GM21390 (cell line): ENCODE measurements around the gene TAF15.

Experiments
- ATAC-seq: cut with Tn5 transposase; IDR thresholded peaks from one replicate; pipeline ENCODE4 v1.9.1; 2021; ENCODE audit not compliant: unreplicated experiment

TAF15 gene

GRCh38 chr17:35786941-35787432 lies 22.3 kb upstream of the TAF15 start:
- ATAC-seq: no peak

GRCh38 chr17:35788477-35789368 lies 20.6 kb upstream of the TAF15 start:
- no peak for ATAC-seq

DNA sequence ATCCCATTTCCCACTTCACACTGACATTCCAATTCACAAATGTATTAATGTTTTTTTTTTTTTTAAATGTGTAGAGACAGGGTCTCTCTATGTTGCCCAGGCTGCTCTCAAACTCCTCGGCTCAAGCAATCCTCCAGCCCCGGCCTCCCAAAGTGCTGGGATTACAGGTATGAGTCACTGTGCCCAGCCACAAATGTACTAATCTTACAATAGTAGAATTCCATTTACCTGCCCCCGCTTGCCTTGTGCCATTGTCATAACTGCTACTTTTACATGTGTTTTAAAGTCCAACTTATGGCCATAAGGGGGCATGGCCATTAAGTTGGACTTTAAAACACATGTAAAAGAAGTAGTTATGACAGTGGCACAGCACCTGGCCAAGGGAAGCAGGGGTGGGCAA lies 18.4 kb upstream of the TAF15 start:
- ATAC-seq: no peak

GRCh38 chr17:35791681-35792350 lies 17.5 kb upstream of the TAF15 start:
- ATAC-seq: no peak

- ATAC-seq: no peak
Measured at GRCh38 chr17:35793257-35793656, 16.0 kb upstream of the TAF15 start.

GRCh38 chr17:35795007-35795870 lies 14.0 kb upstream of the TAF15 start, which contains the start of gene MMP28:
TSS of gene MMP28 (minus strand) at chr17:35795641. CDS start at chr17:35795377, 264 bp downstream.
- no peak for ATAC-seq

DNA sequence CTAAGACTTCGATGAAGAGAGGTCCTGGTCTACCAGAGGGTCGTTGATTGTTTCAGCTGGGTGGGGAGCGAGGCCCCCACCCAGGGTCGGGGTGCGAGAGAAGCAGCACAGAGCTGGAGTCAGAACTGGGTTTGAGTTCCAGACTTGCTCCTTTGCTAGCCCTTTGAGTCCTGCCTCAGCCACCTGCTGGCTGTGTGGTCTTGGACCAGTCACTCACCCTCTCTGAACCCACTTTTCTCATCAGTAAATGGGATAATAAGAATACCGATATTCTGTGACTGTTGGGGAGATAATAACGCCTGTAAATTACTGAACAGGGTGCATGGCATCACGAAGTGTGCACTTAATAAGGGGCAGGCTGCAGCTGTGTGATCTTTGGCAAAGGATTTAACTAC lies 13.4 kb upstream of the TAF15 start:
- ATAC-seq: no peak

- no peak for ATAC-seq
Measured at GRCh38 chr17:35796942-35797341, 12.3 kb upstream of the TAF15 start.

- no peak for ATAC-seq
Measured at GRCh38 chr17:35797370-35797769, 11.9 kb upstream of the TAF15 start.

DNA sequence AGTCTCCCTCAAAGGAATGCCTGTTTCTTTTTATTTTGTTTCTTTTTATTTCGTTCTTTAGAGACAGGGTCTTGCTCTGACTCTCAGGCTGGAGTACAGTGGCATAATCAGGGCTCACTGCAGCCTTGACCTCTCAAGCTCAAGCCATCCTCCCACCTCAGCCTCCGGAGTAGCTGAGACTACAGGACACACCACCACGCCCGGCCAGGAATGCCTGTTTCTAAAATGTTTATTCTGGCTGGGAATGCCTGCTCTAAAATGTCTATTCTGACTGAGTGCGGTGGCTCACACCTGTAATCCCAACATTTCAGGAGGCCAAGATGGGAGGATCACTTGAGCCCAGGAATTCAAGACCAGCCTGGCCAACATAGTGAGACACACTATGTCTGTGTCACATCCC lies 11.4 kb upstream of the TAF15 start:
- ATAC-seq: no peak

DNA sequence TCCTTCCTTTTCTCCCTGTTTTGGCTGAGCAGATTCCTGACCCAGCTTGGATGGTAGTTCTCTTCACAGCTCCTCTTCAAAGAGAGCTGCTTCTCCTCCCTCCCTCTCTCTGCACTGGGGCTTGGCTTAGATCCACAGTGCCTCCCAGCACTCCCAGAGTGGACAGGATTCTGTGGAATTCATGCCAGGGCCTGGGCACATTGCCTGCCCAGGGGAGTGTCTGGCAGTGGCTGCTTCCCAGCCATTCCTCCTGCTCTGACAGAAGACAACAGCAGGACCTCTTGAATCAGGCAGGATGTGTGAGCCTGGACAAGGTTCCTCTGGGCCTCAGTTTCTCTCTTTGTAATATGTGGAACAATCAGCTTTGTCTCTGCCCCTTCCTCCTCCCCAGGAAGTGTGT lies 9.3 kb upstream of the TAF15 start:
- ATAC-seq: no peak

GRCh38 chr17:35801583-35802224 lies 7.6 kb upstream of the TAF15 start:
- no peak for ATAC-seq

DNA sequence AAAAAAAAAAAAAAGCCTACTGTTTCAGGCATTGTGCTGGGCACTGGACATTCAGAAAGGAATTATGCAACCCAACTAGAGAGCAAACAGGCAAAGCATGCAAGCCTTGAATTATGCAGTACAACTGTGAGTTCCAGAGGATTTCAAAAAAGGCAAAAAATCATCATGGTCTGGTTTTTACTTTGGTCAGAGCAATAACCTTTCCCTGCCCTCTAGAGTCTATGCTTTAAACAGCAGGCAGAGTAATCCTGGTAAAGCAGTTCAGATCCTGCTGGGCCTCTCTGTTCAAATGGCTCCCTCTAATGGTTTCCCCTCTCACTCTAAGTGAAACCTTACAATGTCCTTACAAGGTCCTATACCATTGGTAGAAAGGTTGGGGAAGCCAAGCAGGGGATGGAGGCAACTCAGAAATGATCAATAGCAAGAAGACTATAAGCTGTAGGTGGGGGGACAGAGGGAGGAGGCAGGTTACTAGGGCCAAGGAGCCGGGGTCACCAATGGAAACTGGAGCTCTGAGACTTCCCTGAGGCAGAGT lies 4.6 kb upstream of the TAF15 start:
- ATAC-seq: peak; percentile 28

DNA sequence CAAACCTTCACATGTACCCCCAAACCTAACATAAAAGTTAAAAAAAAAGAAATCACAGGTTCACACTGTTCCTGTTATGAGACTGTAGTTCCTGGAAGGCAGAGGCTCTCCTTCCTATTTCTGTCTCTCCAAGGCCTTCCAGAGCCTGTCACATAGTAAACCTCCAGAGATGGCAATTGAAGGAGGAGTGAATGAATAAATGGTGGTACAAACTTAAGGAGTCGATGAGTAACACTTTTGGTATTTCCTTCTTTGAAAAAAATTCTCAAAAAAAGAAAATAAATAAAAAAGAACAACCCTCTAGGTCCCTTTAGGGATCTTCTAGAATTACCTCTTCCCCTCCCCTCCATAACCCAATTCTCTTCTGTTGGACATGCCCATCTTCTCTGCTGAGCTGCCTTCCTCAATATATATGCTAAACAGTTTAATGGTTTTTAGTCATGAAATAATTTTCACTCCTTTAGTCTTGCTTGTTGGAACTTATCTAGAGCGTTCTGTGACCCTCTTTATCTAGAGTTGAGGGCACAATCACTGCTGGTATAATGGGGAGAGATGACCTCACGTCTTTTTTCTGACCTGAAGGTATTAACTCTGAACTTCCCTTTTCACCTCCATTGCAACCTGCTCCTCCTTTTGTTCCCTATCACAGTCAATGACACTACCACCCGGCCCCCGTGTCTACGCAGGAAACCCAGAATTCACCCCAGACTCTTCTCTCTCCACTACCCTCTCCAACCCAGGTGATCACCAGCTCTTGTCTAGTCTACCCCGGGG lies 1.7 kb upstream of the TAF15 start:
- no peak for ATAC-seq

DNA sequence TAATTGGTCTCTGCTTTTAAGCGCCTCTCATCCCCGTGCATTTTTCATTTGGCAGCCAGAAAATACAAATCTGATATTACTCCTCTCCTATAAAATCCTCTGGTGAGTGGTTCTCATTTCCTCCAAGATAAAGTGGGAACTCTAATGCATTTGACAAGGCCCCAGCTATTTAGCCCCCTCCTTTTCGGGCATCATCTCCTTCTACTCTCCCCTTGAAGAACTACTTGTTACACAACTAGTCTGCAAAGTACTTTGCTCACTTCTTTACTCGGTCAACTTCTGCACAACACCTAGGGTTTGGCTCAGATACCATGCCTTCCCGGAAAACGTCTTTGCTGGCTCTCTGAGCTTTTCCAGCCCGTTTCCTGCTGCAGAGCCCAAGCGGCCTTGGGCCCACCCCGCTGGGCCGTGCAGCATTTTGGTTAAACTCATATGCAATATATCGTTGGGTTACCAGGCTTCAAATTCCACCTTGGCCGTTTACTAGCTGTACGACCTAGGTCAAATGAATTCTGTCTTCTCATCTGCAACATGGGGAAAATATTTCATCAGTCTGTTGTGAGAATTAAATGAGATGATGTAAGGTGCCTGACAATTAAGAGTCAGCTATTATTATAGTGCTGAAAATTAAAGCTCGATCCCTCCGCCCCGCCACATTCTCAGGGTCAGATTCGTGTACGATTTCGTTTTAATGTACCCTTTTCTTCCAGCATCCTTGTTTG lies 883 bp upstream of the TAF15 start:
- no peak for ATAC-seq

DNA sequence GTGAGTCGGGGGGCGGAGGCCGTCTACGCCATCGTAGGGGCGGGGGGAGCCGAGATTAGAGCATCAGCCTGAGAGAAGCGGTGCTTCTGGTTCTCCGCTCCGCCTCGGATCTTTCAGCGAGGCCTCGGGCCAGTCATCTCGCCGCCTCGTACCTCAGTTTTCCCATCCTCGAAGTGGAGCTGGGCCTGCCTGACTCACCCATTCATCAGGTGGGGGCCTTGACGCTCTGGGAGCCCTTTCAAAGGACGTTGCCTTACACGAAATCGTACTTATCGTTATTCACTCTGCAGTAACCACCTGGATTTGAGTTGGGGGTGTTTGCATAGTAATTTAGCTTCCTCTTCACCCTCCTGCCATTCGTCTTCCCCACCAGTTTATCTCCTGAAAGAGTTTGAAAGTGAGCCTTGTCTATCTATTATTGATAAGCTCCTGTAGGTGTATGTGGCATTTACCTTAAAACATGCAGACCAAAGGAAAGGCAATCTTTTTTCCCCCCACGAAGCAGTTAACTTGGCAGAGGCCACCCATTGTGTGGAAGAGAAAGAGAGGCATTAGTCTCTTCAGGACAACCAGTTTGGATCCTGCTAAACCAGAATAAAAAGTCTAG lies 674 bp downstream of the TAF15 start:
- no peak for ATAC-seq

- no peak for ATAC-seq
Measured at GRCh38 chr17:35811759-35812158, 2.5 kb downstream of the TAF15 start.

DNA sequence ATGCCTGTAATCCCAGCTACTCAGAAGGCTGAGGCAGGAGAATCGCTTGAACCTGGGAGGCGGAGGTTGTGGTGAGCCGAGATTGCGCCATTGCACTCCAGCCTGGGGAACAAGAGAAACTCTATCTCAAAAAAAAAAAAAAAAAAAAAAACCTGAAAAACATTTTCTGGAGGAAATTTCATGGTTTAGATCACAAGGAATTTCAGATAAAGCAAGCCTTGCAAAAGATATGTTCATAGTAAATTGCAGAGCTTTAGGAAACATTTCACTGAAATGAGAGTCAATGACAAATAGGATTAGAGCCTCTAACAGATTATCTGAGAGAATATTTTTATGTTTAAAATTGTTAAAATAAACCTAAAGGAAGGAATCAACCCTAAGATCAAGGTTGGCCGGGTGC lies 3.2 kb downstream of the TAF15 start:
- no peak for ATAC-seq

GRCh38 chr17:35816723-35817122 lies 7.4 kb downstream of the TAF15 start:
- no peak for ATAC-seq
